ENCODE measurements around the gene HLA-DPB1. TPM values are rescaled to one million over a fixed set of nuclear protein-coding genes. Genes with fewer than 3 reads are reported as not detected.

The HLA-DPB1 gene
- total RNA-seq, 1 donor from 2014 or later = 853 TPM

DNA sequence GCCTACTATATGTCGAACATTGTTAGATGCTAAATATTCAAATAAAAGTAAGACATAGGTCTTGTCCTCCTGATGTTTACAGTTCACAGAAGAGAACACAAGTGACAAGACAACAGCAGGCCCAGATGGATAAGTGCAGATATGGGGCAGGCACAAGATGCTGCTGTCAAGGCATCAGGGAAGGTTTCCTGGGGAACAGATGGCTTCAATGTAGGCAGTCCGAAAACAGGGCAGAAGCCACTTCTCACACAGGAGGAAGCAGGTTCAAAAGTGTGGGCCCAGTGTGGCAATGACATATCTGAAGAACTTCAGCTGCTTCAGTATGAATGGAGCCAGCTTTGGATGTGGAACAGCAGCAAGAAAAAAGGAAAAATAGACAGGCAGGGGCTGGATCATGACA is 32.5 kb downstream of the HLA-DPB1 start:
- H3K27me3 Mint-ChIP-seq = no peaks in the 10 kb centered on the region
- peaks cover 3% of the 10 kb centered on the region for H3K9me3 Mint-ChIP-seq
- CTCF ChIA-PET = interaction anchor here (2.1 kb wide), 1 partner anchor 12 kb away, joined by 6 read pairs; no protein-coding TSS in a partner anchor
- TF ChIP-seq, protein P1, sequence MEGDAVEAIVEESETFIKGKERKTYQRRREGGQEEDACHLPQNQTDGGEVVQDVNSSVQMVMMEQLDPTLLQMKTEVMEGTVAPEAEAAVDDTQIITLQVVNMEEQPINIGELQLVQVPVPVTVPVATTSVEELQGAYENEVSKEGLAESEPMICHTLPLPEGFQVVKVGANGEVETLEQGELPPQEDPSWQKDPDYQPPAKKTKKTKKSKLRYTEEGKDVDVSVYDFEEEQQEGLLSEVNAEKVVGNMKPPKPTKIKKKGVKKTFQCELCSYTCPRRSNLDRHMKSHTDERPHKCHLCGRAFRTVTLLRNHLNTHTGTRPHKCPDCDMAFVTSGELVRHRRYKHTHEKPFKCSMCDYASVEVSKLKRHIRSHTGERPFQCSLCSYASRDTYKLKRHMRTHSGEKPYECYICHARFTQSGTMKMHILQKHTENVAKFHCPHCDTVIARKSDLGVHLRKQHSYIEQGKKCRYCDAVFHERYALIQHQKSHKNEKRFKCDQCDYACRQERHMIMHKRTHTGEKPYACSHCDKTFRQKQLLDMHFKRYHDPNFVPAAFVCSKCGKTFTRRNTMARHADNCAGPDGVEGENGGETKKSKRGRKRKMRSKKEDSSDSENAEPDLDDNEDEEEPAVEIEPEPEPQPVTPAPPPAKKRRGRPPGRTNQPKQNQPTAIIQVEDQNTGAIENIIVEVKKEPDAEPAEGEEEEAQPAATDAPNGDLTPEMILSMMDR (IDR thresholded peaks at IDR 0.05) = no peak
- H3K4me1 Mint-ChIP-seq = peaks cover 18% of the 10 kb centered on the region
- H3K36me3 Mint-ChIP-seq (ENCODE audit: low read depth) = no peaks in the 10 kb centered on the region
- intact Hi-C loops (cut with micrococcal nuclease) = no loop called here
- no peak for DNase-seq
- no peak for ATAC-seq (ENCODE audit: low read depth)
- H3K4me3 Mint-ChIP-seq = no peak overlapping the region
- POLR2A ChIA-PET = interaction anchor here (0.6 kb wide), 1 partner anchor 288 kb away, joined by 6 read pairs; no protein-coding TSS in a partner anchor
- H3K27ac Mint-ChIP-seq = no peak overlapping the region

DNA sequence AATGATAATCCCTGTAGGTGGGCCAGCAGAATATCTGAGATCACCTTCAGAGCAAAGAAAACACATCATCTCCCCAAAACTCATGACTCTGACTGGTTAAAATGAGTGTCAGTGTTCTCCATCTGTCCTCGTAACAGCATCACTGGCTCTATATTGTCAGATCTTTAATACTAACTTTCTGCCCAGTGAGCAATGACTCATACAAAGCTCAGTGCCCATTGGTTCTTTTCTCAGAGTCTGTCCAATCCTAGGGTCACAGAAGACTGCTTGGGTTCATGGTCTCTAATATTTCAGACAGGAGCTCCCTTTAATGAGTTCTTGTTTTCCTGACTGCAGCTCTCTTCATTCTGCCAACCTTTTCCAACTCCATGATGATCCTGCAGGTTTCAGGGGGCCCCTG is 36.4 kb downstream of the HLA-DPB1 start:
- ChIA-PET POLR2A (interaction anchor here (0.6 to 1.6 kb wide), 18 partner anchors 15 to 259 kb away, joined by 3 to 12 read pairs (median 5); partner anchors contain the start of genes HLA-DPA1, HLA-DPB1, PSMB9 and RING1), CTCF (interaction anchor here (1.1 to 1.3 kb wide), 4 partner anchors 14 to 136 kb away, joined by 3 to 7 read pairs (median 4); no protein-coding TSS in a partner anchor)
- Mint-ChIP-seq H3K27me3 (peaks cover 3% of the 10 kb centered on the region), H3K4me1 (peaks cover 53% of the 10 kb centered on the region), H3K36me3 (ENCODE audit: low read depth) (no peaks in the 10 kb centered on the region), H3K27ac (peak overlapping the region; percentile 73), H3K4me3 (peak overlapping the region; percentile 76), H3K9me3 (no peaks in the 10 kb centered on the region)
- DNase-seq (no peak), ATAC-seq (ENCODE audit: low read depth) (peak; percentile 94)
- TF ChIP-seq, protein P1 (IDR thresholded peaks at IDR 0.05) = no peak
- intact Hi-C loops (cut with micrococcal nuclease) = loop anchor here (2.0 to 5.0 kb wide), 2 partner anchors 35 to 89 kb away; partner anchors contain the start of genes HLA-DPB1, RXRB and SLC39A7

GRCh38 chr6:33113755-33114154 is 38.0 kb downstream of the HLA-DPB1 start:
- H3K36me3 Mint-ChIP-seq (ENCODE audit: low read depth) = no peaks in the 10 kb centered on the region

GRCh38 chr6:33114406-33114805 is 38.6 kb downstream of the HLA-DPB1 start:
- intact Hi-C loops (cut with micrococcal nuclease) = loop anchor here (5.0 kb wide), 1 partner anchor 37 kb away; the partner anchor contains the start of gene HLA-DPB1
- no peaks in the 10 kb centered on the region for H3K36me3 Mint-ChIP-seq (ENCODE audit: low read depth)
- H3K27me3 Mint-ChIP-seq = peaks cover 9% of the 10 kb centered on the region
- H3K27ac Mint-ChIP-seq = peak overlapping the region; percentile 73
- TF ChIP-seq, protein P1 (IDR thresholded peaks at IDR 0.05) = no peak
- peak; percentile 16 for ATAC-seq (ENCODE audit: low read depth)
- peaks cover 69% of the 10 kb centered on the region for H3K4me1 Mint-ChIP-seq
- CTCF ChIA-PET = interaction anchor here (0.9 to 1.7 kb wide), 7 partner anchors 10 to 134 kb away, joined by 3 to 9 read pairs (median 3); partner anchors contain the start of gene HLA-DPA1
- H3K9me3 Mint-ChIP-seq = no peaks in the 10 kb centered on the region
- POLR2A ChIA-PET = interaction anchor here (0.6 to 2.1 kb wide), 14 partner anchors 24 to 1522 kb away, joined by 3 to 13 read pairs (median 5); partner anchors contain the start of genes HLA-DPA1, HLA-DPB1, HMGA1 and PSMB8
- DNase-seq = no peak
- peak overlapping the region; percentile 76 for H3K4me3 Mint-ChIP-seq

More at GRCh38 chr6:33113755-33114154, 38.0 kb downstream of the HLA-DPB1 start:
- intact Hi-C loops (cut with micrococcal nuclease) = loop anchor here (2.0 to 5.0 kb wide), 2 partner anchors 36 to 87 kb away; partner anchors contain the start of genes HLA-DPB1, RXRB and SLC39A7
- TF ChIP-seq, protein P1 (IDR thresholded peaks at IDR 0.05) = no peak
- peak overlapping the region; percentile 73 for H3K27ac Mint-ChIP-seq
- CTCF ChIA-PET = interaction anchor here (1.1 to 1.7 kb wide), 5 partner anchors 11 to 134 kb away, joined by 3 to 9 read pairs (median 4); partner anchors contain the start of gene HLA-DPA1
- peaks cover 9% of the 10 kb centered on the region for H3K27me3 Mint-ChIP-seq
- POLR2A ChIA-PET = interaction anchor here (0.6 to 2.1 kb wide), 13 partner anchors 25 to 1522 kb away, joined by 3 to 13 read pairs (median 5); partner anchors contain the start of genes HLA-DPA1, HLA-DPB1, HMGA1 and PSMB8
- ATAC-seq (ENCODE audit: low read depth) = no peak
- H3K4me3 Mint-ChIP-seq = peak overlapping the region; percentile 76
- DNase-seq = no peak
- no peaks in the 10 kb centered on the region for H3K9me3 Mint-ChIP-seq
- H3K4me1 Mint-ChIP-seq = peaks cover 69% of the 10 kb centered on the region

DNA sequence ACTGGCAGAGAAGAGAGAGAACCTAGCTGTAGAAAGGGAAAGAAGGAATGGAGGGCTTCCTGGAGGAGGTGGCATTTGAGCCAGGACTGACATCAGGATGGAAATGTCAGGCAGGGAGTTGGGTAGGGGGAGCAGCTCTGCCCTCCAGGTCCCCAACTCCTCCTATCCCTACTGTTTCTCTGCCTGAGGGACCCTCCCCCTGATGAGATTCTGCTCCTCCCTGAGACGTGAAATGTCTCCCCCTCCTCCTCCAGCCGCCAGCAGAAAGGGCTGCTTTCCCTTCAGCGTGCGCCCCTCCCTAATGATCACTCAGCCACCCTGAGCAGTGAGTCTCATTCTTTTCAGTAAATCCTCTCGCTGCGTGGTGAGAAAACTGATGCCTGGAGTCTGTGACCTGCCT is 40.6 kb downstream of the HLA-DPB1 start:
- peaks cover 69% of the 10 kb centered on the region for H3K4me1 Mint-ChIP-seq
- H3K9me3 Mint-ChIP-seq = no peaks in the 10 kb centered on the region
- ChIA-PET CTCF (interaction anchor here (1.0 to 2.9 kb wide), 6 partner anchors 10 to 132 kb away, joined by 3 to 12 read pairs (median 3); no protein-coding TSS in a partner anchor), POLR2A (interaction anchor here (0.6 to 2.2 kb wide), 7 partner anchors 18 to 789 kb away, joined by 3 to 8 read pairs (median 4); no protein-coding TSS in a partner anchor)
- H3K27ac Mint-ChIP-seq = peak overlapping the region; percentile 14
- ATAC-seq (ENCODE audit: low read depth) = no peak
- intact Hi-C loops (cut with micrococcal nuclease) = loop anchor here (5.0 kb wide), 1 partner anchor 46 kb away; no protein-coding TSS in a partner anchor
- no peak for DNase-seq
- TF ChIP-seq, protein P1 (IDR thresholded peaks at IDR 0.05) = no peak
- H3K36me3 Mint-ChIP-seq (ENCODE audit: low read depth) = no peaks in the 10 kb centered on the region
- H3K27me3 Mint-ChIP-seq = peaks cover 9% of the 10 kb centered on the region
- peak overlapping the region; percentile 62 for H3K4me3 Mint-ChIP-seq
